HG03575 (cell line): ENCODE measurements around the gene CARS1.

Experiments
- ATAC-seq: cut with Tn5 transposase; IDR thresholded peaks from one replicate; pipeline ENCODE4 v1.9.1; 2021; ENCODE audit not compliant: unreplicated experiment, insufficient number of reproducible peaks, low FRiP score; ENCODE audit errors: extremely low read depth

The CARS1 gene

DNA sequence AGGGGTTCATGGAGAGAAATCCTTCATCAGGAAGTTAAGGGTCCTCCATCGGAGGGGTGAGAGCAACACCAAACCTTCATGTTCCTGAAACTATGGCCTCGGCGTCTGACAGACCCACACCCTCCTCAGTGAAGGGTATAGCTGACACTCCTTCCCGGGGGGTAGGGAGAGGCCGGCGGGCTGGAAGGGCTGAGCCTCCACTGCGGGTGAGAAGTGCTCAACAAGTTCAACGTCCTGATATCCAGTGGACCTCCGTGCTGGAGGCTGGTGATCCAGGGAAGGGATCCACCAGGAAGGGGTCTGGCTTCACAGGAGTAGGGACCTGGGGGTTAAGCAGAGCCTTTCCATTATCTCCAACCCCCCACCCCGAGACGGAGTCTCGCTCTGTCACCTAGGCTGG, 12.3 kb downstream of the CARS1 start:
- no peak for ATAC-seq

DNA sequence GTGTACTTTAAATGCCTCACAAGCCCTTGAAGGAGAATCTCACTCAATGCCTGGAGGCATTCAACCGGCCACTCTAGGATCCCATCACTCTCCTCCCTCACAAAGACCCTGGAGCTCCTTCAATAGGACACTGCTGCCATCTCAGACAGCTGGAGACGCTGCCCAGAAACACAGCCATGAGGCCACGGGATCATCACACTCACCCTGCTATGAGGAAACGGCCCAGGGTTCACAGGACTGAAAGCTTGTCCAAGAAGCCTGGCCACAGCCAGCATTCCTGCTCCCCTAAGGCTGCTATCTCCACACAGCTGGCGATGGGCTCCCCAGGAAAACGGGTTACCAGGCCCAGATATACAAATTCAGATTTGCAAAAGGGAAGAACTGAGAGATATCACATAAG, 13.2 kb downstream of the CARS1 start:
- ATAC-seq: no peak

DNA sequence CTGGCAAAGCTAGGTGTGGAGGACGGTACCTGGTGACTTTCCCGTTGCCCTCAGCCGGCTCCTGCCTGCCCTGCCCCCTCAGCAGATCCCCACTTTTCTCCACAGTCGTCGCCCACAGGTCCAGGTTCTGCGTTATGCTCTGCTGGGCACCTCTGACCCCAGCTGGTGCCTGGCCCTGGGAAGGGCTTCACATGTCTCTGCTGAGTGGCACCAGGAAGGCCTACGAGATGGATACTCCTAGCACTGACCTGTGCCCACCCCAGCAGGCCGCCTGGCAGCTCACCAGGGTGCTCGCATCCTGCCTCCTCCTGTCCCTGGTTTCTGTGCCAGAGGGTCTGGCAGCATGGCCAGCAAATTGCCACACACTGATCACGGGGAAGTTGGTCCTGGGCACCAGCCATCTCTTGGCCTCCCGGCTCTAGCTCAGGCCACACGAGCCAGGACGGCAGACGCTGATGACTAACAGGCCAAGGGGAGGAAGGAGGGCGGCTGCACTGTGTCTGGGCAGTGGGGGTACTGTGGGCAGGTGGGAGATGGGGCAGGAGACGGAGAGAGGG, 13.8 kb downstream of the CARS1 start:
- no peak for ATAC-seq

DNA sequence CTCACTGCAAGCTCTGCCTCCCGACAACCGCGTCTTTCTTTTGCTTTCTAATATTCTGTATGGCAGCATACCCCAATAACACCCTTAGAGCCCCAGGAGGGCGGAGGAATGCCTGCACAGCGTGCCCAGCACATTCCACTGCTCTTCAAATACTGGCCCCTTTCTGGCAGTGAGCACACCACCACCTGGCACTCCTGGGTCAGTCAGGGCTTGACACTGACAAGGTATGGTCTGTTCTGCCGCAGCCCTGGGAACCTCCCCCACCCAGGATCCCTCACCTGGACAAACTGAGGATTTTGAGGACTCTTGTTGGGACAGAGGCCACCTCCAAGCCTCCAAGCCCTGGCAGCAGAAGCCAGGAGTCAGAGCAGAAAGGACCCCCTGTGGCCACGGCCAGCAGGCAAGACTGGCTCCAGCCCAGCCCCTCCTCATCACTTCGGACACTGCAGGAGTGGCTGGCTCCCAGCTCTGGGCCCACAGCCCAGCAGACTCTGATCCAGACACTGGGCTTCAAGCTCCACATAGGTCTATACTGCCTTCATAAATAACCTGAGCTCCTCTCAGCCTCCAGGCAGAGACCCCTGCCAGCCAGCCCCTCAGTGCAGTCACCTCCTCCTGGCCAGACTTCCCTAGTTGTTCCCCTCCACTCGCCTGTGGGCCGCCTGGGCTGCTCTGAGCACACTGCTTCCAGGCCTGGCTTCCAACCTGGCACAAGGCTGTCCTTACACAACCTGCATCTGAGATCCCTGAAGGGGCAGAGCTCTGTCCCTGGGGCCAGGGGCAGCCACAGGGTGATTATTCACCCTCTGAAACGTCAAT, 14.5 kb downstream of the CARS1 start:
- no peak for ATAC-seq

DNA sequence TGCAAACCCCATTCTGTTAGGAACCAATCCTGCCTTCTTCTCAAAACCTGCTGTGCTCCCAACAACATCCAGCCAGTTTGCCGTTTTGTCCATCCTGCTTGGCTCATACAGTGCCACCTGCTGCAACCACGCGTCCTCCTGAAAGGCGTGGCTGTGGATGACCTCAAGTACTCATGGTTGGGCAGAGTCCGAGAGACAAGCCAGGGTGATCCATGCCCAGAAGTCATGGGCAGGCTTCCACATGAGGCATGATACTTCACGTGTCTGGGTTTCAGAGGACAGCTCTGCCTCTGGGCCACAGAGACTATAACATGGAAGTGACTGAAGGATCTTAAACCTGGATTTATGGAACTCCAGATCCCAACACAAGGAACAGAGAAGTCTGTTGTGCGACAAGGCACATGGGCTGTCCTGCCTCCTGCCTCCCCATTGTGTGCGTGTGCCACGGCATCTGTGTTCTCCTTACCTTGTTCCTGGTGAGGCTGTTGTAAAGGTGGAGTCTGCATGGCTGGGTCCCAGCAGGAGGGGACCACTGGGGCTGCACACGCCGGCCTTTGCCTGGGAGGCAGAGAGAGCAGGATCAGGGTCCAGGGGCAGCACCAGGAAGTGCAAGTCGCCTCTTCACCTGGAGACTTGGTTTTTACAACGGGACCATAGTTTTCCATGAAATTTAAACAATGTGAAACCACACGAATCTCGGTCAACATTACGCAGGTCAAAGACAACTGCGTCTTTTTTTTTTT, 15.4 kb downstream of the CARS1 start:
- no peak for ATAC-seq

DNA sequence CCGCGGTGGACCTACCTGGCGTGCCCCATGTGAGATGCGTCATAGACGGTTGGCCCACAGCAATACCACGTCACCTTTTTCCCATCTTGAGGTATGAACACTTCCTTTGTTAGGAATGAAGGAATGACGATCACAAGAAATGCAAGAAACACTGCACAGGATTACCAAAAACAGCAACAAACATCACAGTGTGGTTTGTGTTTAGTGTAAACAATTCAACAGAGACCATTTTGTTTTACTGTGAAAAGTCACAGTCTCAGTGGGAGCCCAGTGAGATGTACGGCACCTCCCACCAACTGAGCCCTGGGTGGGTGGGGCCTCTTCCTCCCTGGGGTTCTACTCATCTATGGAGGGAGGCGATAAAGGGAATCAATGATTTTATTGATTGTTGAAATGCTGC, 16.3 kb downstream of the CARS1 start:
- ATAC-seq: no peak

DNA sequence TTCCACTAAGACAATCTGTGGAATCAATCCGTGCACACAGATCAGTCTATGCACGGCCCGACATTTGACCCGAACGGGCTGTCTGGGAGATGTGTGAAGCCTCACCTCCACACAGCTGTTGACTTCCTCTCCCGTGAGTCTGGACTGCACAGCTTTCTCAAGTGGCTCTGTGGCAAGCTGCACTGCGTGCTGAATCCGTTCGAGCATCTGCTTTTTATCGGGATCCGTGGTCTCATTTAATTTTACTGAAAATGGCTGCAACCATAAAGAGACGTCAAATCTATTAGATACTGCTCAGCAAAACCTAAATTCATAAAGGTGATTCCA, 19.3 kb downstream of the CARS1 start:
- ATAC-seq: no peak

DNA sequence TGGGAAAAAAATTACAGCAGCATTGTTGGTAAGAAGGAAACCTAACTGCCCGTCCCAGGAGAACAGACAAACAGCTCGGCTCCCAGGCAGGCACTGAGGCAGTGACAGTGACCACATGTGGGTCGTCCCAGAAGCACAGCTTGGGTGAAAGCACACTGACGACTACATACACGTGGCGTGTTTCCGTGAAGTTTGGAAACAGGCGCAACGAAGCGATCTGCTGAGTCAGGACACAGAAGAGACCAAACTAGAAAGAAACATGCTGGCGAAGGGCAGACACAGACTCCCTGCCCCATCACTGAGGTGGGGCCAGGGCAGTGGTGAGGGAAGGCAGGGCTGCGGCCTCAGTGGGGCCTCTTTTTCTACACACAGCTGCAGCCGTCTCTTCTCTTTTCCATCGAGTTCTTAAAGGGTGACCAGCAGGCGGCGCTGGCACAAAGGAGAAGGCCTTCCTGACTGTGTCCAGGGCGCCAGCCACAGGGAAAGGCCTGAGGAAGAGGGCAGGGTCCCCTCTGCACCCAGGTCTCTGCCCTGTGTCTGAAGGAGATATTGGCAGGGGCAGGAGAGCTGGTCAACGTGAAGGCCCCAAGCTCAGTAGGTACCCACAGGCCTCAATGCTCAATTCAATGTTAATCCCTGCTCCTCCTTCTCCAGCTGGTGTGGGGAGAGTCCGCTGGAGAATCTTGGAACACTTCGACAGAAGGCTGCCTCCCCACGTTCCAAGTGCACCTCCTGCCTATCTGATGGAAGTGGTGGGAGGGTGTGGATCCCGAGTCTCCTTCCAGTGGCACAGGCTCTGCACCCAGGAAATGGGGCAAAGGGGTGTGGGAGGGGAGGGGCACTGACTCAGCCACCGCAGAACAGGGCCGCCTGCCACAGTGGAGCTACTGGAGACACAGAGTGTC, 19.9 kb downstream of the CARS1 start:
- no peak for ATAC-seq

DNA sequence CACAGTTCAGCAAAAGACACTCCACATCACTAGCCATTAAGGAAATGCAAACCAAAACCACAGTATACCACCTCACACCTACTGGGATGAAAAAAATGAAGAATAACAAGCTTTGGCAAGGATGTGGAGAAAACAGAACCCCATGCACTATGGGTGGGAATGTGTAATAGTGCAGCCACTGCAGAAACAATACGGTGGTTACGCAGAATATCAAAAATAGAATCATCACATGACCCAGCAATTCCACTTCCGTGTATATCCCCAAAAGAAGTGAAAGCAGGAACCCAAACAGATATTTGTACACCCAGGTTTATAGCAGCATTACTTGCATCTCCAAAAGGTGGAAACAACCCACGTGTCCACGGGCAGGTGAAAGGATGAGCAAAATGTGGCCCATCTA, 20.8 kb downstream of the CARS1 start:
- no peak for ATAC-seq

DNA sequence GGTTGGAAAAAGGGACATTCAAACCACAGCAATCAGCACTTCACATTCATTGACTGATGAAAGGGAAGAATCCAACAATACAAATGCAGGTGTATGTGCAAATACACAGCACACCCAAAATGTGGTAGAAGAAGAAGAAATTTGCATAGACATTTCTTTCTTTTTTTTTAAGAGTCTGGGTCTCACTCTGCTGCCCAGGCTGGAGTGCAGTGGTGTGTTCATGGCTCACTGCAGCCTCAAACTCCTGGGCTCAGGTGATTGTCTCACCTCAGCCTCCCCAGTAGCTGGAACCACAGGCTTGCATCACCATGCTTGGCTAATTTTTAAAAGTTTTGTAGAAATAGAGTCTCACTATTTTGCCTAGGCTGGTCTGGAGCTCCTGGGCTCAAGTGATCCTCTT, 21.9 kb downstream of the CARS1 start:
- ATAC-seq: no peak

DNA sequence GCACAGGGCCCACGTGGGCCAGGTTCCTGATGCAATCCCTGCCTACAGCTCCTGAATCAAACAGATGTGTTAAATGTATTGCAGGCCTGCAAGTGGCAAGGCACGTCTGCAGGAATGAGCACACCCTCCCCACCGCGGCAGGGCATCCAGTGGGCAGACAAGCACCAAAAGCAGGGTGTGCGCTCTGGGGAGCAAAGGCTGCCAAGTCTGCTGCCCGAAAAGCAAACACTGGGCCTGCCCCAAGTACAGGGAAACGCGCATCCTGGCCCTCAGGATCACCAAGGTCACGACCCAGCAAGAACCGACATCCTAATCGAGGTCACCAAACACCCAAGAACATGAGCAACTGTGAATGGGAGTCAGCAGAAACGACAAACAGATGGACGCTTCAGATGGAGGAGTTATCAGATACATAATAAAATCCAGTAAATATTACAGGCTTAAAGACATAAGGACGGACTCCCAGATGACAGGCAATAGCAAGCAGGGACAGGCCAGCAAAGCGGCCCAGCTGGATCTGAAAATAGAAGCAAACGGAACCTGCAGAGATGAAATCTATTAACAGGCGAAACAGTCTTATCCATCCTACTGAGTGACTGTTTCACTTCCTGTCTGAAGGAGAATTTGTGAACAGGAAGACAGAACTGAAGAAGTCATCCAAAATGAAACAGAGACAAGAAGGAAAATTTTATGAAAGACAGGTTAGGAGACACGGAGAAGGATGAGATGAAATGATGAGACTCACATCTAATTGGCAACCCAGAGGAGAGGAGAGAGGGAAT, 26.7 kb downstream of the CARS1 start:
- ATAC-seq: no peak

DNA sequence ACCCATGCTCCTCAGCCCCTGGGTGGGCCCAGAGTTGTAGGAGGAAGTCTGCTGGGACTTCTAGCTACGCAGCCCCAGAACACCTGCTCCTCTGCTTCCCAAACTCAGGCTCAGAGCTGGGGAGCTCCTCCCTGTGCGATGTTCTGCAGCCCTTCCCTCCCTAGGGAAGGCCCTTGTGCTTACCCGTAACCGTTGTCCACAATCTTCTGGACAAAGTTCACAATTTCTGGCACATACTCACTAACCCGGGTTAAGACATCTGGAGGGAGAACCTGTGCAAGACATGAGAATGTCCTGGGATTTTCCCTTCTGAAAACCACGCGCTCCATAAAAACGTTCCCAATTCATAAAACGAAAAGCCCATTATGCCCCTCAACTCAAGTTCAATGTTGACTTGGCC, 28.4 kb downstream of the CARS1 start:
- ATAC-seq: no peak

DNA sequence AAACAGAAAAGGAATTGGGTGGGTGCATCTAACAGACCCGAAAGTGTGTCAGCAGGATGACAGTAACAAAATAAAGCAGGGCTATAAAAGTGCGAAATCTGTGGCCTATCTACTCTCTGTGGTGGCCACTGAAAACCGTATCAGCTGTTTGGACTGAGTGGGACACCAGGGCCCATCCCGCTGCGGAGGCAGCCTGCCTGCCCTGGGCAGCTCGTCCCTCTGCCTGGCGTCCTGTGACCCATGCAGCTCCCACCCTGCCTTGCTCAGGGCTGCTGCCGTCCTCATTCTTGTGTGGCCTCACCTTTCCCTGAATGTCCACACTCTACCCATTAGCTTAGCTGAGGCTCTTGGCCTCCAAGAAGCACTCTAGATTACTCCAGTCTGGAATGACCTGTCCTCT, 30.4 kb downstream of the CARS1 start:
- ATAC-seq: no peak

DNA sequence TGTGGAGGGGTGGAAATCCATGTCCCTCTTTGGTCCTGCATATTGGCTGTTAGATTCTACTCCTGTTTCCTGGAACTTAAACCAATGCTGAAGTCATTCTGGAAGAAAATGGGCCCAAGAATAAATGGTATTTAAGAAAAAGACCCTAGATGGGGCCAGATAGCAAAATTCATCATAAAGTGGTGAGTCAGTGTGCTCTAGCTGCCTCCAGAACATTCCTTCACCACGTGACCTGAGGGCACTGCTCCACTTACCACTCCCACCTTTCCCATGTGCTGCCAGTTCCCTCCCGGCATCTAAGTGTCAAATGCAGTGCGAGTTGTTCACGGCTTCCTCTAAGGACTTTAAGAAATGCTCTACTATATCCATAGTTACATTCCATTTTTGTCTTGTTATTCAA, 34.2 kb downstream of the CARS1 start:
- no peak for ATAC-seq

DNA sequence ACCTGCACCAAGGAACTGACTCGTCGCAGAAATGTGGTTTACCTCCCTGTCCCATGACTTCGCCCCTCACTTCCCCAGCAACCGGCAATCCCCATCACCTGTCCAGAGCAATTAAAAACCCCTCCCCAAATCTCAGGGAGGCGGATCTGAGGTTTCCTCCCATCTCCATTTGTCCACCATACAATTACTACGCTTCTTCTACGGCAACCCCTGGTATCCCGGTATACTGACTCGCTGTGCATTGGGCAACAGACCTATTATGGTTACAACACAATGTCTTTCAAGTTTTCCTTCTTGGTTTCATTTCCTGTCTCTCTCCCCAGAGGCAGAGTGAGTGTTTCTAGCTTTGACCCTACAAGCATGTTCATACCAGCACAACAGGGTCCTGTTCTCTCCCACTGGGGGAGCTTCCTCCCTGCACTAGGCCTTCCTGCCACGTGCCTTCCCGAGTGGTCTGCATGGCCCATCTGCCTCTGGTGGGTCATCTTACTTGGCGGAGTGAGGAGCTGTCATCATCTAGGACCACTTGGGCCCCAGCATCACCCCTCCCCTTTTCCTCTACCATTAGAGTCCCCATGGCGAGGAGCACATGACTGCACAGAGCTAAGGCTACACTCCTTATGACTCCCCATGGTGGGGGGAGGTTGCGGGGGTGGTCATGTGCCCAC, 34.8 kb downstream of the CARS1 start:
- no peak for ATAC-seq

DNA sequence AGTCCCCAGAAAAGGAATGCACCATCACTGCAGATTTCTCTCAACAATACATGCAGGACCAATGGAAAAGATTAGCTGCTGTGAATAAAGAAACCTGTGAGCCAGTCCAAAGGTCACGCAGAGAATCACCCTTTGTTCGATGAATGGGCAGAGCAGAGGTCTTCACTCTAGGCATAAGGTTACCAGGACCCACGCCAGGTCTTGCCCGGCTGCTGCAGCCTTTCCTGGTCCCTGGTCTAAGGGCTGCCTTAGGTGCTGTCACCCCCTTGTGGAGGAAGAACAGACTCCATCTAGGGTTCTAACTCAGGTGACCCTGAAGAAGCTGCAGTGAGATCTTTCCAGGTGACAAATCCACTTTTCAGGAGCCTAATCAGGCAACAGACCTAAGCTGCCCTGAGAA, 36.1 kb downstream of the CARS1 start:
- ATAC-seq: no peak

DNA sequence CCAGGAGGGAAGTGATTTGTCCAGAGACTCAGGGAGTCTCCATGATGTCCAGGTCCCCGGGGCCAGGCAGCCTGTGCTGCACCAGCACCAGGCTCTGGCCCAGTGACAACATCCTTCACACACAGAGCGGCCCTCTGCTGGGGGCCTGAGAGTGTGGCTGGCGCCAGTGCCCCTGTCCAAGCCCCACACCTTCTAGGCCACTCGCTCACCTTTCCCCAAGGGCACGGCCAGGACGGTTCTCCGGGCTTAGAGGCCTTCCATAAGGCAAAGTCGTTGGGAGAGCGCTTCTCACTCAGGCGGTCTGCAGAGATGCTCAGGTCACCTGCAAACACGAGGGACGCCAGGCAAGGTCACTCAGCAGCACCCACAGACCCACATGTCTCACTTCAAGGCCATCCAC, 37.2 kb downstream of the CARS1 start:
- no peak for ATAC-seq

DNA sequence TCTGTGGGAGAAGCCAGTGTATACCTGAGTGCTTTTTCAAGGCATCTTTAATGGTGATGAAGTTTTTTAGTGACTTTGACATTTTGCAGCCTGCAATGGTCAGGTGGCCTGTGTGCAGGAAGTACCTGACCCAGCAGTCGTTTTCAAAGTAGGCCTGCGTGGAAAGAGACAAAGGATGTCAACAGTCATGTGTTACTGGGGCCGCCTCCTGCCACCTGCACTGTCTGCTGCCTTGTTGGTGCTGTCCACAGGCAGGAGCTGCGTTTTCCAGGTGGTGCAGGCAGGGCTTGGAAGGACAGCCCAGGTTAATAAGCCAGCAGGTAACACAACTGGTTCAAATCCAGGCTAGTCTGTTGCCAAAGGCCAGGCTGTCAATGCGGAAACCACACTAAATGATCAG, 38.6 kb downstream of the CARS1 start:
- ATAC-seq: no peak
